HCT116 (cell line): ENCODE data around the gene POC1A. TPM values are rescaled to one million over a fixed set of nuclear protein-coding genes. Genes with fewer than 3 reads are reported as not detected.

Source experiments
- ATAC-seq: fragments of 200-7000 bp; cut with Tn5 transposase; 2 replicates; pipeline ENCODE4 v1.9.1; 2020; ENCODE audit warnings: mild to moderate bottlenecking, moderate library complexity
- BruUV-seq: library from RNA; stranded (reverse); fragments of 400-500 nt; replicated peaks from 2 replicates; lab custom pipeline; 2021; lab: Mats Ljungman, UMichigan
- CTCF ChIA-PET: fragments of 300-600 bp; sonication (Branson Sonifier 250); formaldehyde crosslinking; loops from one replicate; lab custom pipeline; 2021; ENCODE audit warnings: antibody characterized with exemption; lab: Charles Lee
- POLR2A ChIA-PET: fragments of 300-600, 350-600 bp; sonication (Branson Sonifier 250); formaldehyde crosslinking; loops from one replicate; lab custom pipeline; 2021; ENCODE audit warnings: antibody characterized with exemption; lab: Charles Lee
- RAD21 ChIA-PET, 2 experiments: fragments of 300-600 bp; sonication (Branson Sonifier 250); formaldehyde crosslinking; loops; one replicate each; lab custom pipeline; 2023; ENCODE audit warnings: low total read pairs in 2 of 2; ENCODE audit not compliant: uncharacterized antibody in 2 of 2, unreplicated experiment in 2 of 2, low non-redundant PET in 1 of 2; lab: Charles Lee
- DNase-seq: peaks from one replicate; pipeline ENCODE4 v3.0.0-alpha.2; 2010; ENCODE audit warnings: low read depth, low spot score
- H2AFZ ChIP-seq: fragments of 200-600 bp; shearing (Covaris generic), sonication (generic); 2 replicates; pipeline ENCODE4 v1.6.1; 2017; ENCODE audit warnings: low read depth, mixed run types, mixed read lengths, antibody characterized with exemption, low read length; ENCODE audit not compliant: poor library complexity, severe bottlenecking
- H3K27ac ChIP-seq: 2 replicates; pipeline ENCODE4 v1.5.1; 2012; ENCODE audit warnings: low read depth, low read length
- H3K27me3 ChIP-seq: fragments of 200-600 bp; sonication (generic); 2 replicates; pipeline ENCODE4 v1.6.1; 2016; ENCODE audit warnings: mixed run types, low read length, mixed read lengths; ENCODE audit not compliant: insufficient read depth
- H3K36me3 ChIP-seq, 2 experiments: fragments of 200-500 bp in 1 of 2; fragments of 200-600 bp in 1 of 2; sonication (Bioruptor generic) in 1 of 2; sonication (generic) in 1 of 2; 2 replicates each; pipeline versions ENCODE4 v1.5.1 to v1.6.1; 2014 to 2016; ENCODE audit warnings: low read length in 2 of 2, inconsistent platforms in 1 of 2, mixed read lengths in 1 of 2, mixed run types in 1 of 2; ENCODE audit not compliant: insufficient read depth in 2 of 2, control insufficient read depth in 1 of 2
- H3K4me1 ChIP-seq, 2 experiments: fragments of 200-600 bp in 1 of 2; sonication (generic) in 1 of 2; 2 replicates each; pipeline versions ENCODE4 v1.5.1 to v1.6.1; 2012 to 2017; ENCODE audit warnings: low read length in 2 of 2, inconsistent platforms in 1 of 2, mild to moderate bottlenecking in 1 of 2, mixed read lengths in 1 of 2, mixed run types in 1 of 2, moderate library complexity in 1 of 2; ENCODE audit not compliant: insufficient read depth in 2 of 2, control insufficient read depth in 1 of 2
- H3K4me2 ChIP-seq: fragments of 200-600 bp; sonication (generic); 2 replicates; pipeline ENCODE4 v1.6.1; 2017; ENCODE audit warnings: mixed run types, low read length, mixed read lengths
- H3K4me3 ChIP-seq, 2 experiments: fragments of 200-600 bp in 1 of 2; sonication (generic) in 1 of 2; replicated peaks in 1 of 2; 2 replicates each; pipeline ENCODE4 v1.5.1; 2011 to 2016; ENCODE audit warnings: low read length in 2 of 2, control low read depth in 1 of 2, low read depth in 1 of 2, mild to moderate bottlenecking in 1 of 2, mixed read lengths in 1 of 2, mixed run types in 1 of 2
- H3K79me2 ChIP-seq: fragments of 200-600 bp; sonication (generic); 2 replicates; pipeline ENCODE4 v1.6.1; 2017; ENCODE audit warnings: mild to moderate bottlenecking, mixed run types, low read length, moderate library complexity, mixed read lengths; ENCODE audit not compliant: insufficient read depth
- H3K9ac ChIP-seq: fragments of 200-600 bp; sonication (generic); 2 replicates; pipeline ENCODE4 v1.6.1; 2016; ENCODE audit warnings: low read length, mixed read lengths
- H3K9me2 ChIP-seq: fragments of 200-600 bp; sonication (generic), shearing (Covaris generic); 2 replicates; pipeline ENCODE4 v1.6.1; 2017; ENCODE audit warnings: mixed run types, mild to moderate bottlenecking, moderate library complexity; ENCODE audit not compliant: insufficient read depth
- H3K9me3 ChIP-seq, 2 experiments: fragments of 200-500 bp in 1 of 2; fragments of 200-600 bp in 1 of 2; sonication (Bioruptor generic) in 1 of 2; sonication (generic) in 1 of 2; 2 replicates each; pipeline ENCODE4 v1.6.1; 2014 to 2017; ENCODE audit warnings: low read length in 2 of 2, mixed read lengths in 2 of 2, inconsistent platforms in 1 of 2, low read depth in 1 of 2, mild to moderate bottlenecking in 1 of 2, mixed run types in 1 of 2, moderate library complexity in 1 of 2; ENCODE audit not compliant: control insufficient read depth in 1 of 2, insufficient read depth in 1 of 2
- H4K20me1 ChIP-seq: fragments of 200-600 bp; sonication (generic), shearing (Covaris generic); 2 replicates; pipeline ENCODE4 v1.6.1; 2017; ENCODE audit warnings: mixed run types, mild to moderate bottlenecking, moderate library complexity; ENCODE audit not compliant: insufficient read depth
- CBX3 ChIP-seq: IDR thresholded peaks from 2 replicates; pipeline ENCODE4 v1.6.1; 2012; ENCODE audit warnings: low read depth
- CEBPB ChIP-seq: IDR thresholded peaks from 2 replicates; pipeline ENCODE4 v1.6.1; 2012; ENCODE audit warnings: low read depth
- CTCF ChIP-seq, 3 experiments: fragments of 200-600 bp in 1 of 3; sonication (generic) in 1 of 3; IDR thresholded peaks in 2 of 3; conservative IDR thresholded peaks in 1 of 3; 2 replicates each; pipeline ENCODE4 v1.5.1; 2012 to 2017; ENCODE audit warnings: low read depth in 2 of 3, low read length in 2 of 3, antibody characterized with exemption in 1 of 3, borderline replicate concordance in 1 of 3, control low read depth in 1 of 3, mild to moderate bottlenecking in 1 of 3, mixed read lengths in 1 of 3, mixed run types in 1 of 3, moderate library complexity in 1 of 3; ENCODE audit not compliant: insufficient read depth in 1 of 3
- EGR1 ChIP-seq: IDR thresholded peaks from 2 replicates; pipeline ENCODE4 v1.6.1; 2012; ENCODE audit warnings: low read depth
- ELF1 ChIP-seq: IDR thresholded peaks from 2 replicates; pipeline ENCODE4 v1.6.1; 2012; ENCODE audit warnings: low read depth, borderline replicate concordance
- EZH2 ChIP-seq: fragments of 200-600 bp; sonication (generic); IDR thresholded peaks from 2 replicates; pipeline ENCODE4 v1.6.1; 2017; ENCODE audit warnings: antibody characterized with exemption, mixed run types
- EZH2phosphoT487 ChIP-seq: fragments of 200-600 bp; IDR thresholded peaks from 2 replicates; pipeline ENCODE4 v1.6.1; 2018; ENCODE audit warnings: antibody characterized with exemption, borderline replicate concordance
- JUND ChIP-seq: IDR thresholded peaks from 2 replicates; pipeline ENCODE4 v1.6.1; 2012
- MAX ChIP-seq: IDR thresholded peaks from 2 replicates; pipeline ENCODE4 v1.6.1; 2012
- POLR2A ChIP-seq: IDR thresholded peaks from 2 replicates; pipeline ENCODE4 v1.7.0; 2011; ENCODE audit warnings: borderline replicate concordance; ENCODE audit not compliant: insufficient read depth, insufficient read length; ENCODE audit errors: extremely low read depth
- POLR2AphosphoS5 ChIP-seq: IDR thresholded peaks from 2 replicates; pipeline ENCODE4 v1.6.1; 2011; ENCODE audit warnings: mild to moderate bottlenecking, low read depth, low read length, moderate library complexity
- RAD21 ChIP-seq: IDR thresholded peaks from 2 replicates; pipeline ENCODE4 v1.6.1; 2012; ENCODE audit warnings: low read depth, mild to moderate bottlenecking
- REST ChIP-seq: IDR thresholded peaks from 2 replicates; pipeline ENCODE4 v1.6.1; 2012; ENCODE audit warnings: low read depth
- SIN3A ChIP-seq: IDR thresholded peaks from 2 replicates; pipeline ENCODE4 v1.6.1; 2012; ENCODE audit warnings: low read depth
- YY1 ChIP-seq: IDR thresholded peaks from 2 replicates; pipeline ENCODE4 v1.6.1; 2011; ENCODE audit warnings: low read length, low read depth, moderate library complexity, mild to moderate bottlenecking; ENCODE audit not compliant: insufficient replicate concordance; ENCODE audit errors: extremely low read depth
- ZBTB33 ChIP-seq: IDR thresholded peaks from 2 replicates; pipeline ENCODE4 v1.6.1; 2011; ENCODE audit warnings: mild to moderate bottlenecking, low read length, moderate library complexity; ENCODE audit not compliant: insufficient replicate concordance; ENCODE audit errors: extremely low read depth
- ZFX ChIP-seq: fragments of 450-650 bp; IDR thresholded peaks from 2 replicates; pipeline ENCODE4 v1.6.1; 2017
- ZNF274 ChIP-seq: fragments of 200-500 bp; sonication (Bioruptor generic); IDR thresholded peaks from 2 replicates; pipeline ENCODE4 v1.6.1; 2014; ENCODE audit warnings: mild to moderate bottlenecking, low read depth, low read length, inconsistent platforms
- intact Hi-C: fragments of 100-400 bp; cut with micrococcal nuclease; formaldehyde crosslinking; loops from 2 replicates; pipeline ENCODE4 v1.10.0; 2022
- total RNA-seq: library from RNA; stranded (reverse); gene quantifications from one replicate; pipeline ENCODE4 v1.2.1, GENCODE V29; 2021; ENCODE audit not compliant: unreplicated experiment

POC1A gene
- total RNA-seq, 1 experiment from 2014 or later: 34.0 TPM

- no peak for TF ChIP-seq MAX
- TF ChIP-seq POLR2AphosphoS5: no peak
- no peak for TF ChIP-seq EZH2phosphoT487
- no peak for TF ChIP-seq EZH2
Measured at GRCh38 chr3:52150860-52151259, 3.4 kb downstream of the POC1A start (continued).

- Histone ChIP-seq H3K4me1 (peaks cover 8 to 17% of the 10 kb centered on the region in 2 experiments), H3K4me3 (no peak overlapping the region), H3K9me3 (no peaks in the 10 kb centered on the region), H3K4me2 (no peak overlapping the region), H3K9me2 (no peaks in the 10 kb centered on the region), H3K79me2 (peaks cover 30% of the 10 kb centered on the region), H2AFZ (no peak overlapping the region), H3K27me3 (no peaks in the 10 kb centered on the region), H3K36me3 (peaks cover 10 to 12% of the 10 kb centered on the region in 2 experiments; a peak in 2 of 4 replicates), H3K27ac (no peak overlapping the region), H3K9ac (no peak overlapping the region), H4K20me1 (no peaks in the 10 kb centered on the region; the same call in 1 of the 2 replicates)
- ChIA-PET POLR2A (no interaction called here), RAD21 (no interaction called here), CTCF (interaction anchor here (0.7 to 0.9 kb wide), 2 partner anchors 27 to 97 kb away, joined by 3 read pairs; no protein-coding TSS in a partner anchor)
- TF ChIP-seq JUND: no peak
- TF ChIP-seq CEBPB: no peak
- no peak for TF ChIP-seq REST
- TF ChIP-seq RAD21: no peak
- no peak for TF ChIP-seq ELF1
- no peak for TF ChIP-seq POLR2AphosphoS5
- TF ChIP-seq POLR2A: no peak
- no peak for TF ChIP-seq CTCF (IDR thresholded peaks at IDR 0.05 in 2 of 3, conservative IDR thresholded peaks at IDR 0.05 in 1 of 3; ENCODE audit: borderline replicate concordance in 1 of 3, insufficient read depth in 1 of 3, low read depth in 2 of 3, low read length in 2 of 3)
- TF ChIP-seq ZBTB33: no peak
- TF ChIP-seq CBX3: no peak
- no peak for TF ChIP-seq EGR1
- no peak for TF ChIP-seq YY1
- TF ChIP-seq SIN3A: no peak
- no peak for TF ChIP-seq ZFX
- TF ChIP-seq ZNF274: no peak
- ATAC-seq (no peak), DNase-seq (no peak)
- no TSS peak for BruUV-seq
- intact Hi-C loops: loop anchor here (5.0 kb wide), 2 partner anchors 67 to 208 kb away; partner anchors contain the start of genes PARP3 and RRP9
Measured at GRCh38 chr3:52150357-52150756, 3.9 kb downstream of the POC1A start.
